GM18507 (cell line): ENCODE measurements around the gene CAMKK1.

ENCODE experiments used
- DNase-seq: peaks from one replicate; pipeline ENCODE4 v3.0.0; 2011; ENCODE audit warnings: low read depth; ENCODE audit not compliant: insufficient read length; ENCODE audit errors: extremely low spot score
- FAIRE-seq: peaks from 2 replicates; lab custom pipeline; 2011; peaks lifted over from hg19 to GRCh38; lab: Jason Lieb, UNC

Gene CAMKK1

GRCh38 chr17:3893003-3893719, at the start of gene CAMKK1:
Gene CAMKK1, minus strand, starts transcription at chr17:3893053. Its CDS starts 7,366 bp downstream, at chr17:3885687.
- peak; percentile 84 for FAIRE-seq
- DNase-seq = peak; percentile 97

GRCh38 chr17:3940965-3941698, 48.3 kb upstream of the CAMKK1 start:
- no peak for DNase-seq
- no peak for FAIRE-seq

- DNase-seq = no peak
- no peak for FAIRE-seq
These were observed 44.5 kb upstream of the CAMKK1 start for GRCh38 chr17:3937359-3937758.

GRCh38 chr17:3935825-3936355, 43.0 kb upstream of the CAMKK1 start:
- DNase-seq = no peak
- FAIRE-seq = no peak

GRCh38 chr17:3935140-3935542, 42.3 kb upstream of the CAMKK1 start:
- no peak for DNase-seq
- no peak for FAIRE-seq

- FAIRE-seq = no peak
- no peak for DNase-seq
These were observed 36.9 kb upstream of the CAMKK1 start for GRCh38 chr17:3929764-3930163.

GRCh38 chr17:3929181-3929580, 36.3 kb upstream of the CAMKK1 start:
- DNase-seq (no peak), FAIRE-seq (no peak)

GRCh38 chr17:3928406-3928805, 35.6 kb upstream of the CAMKK1 start:
- no peak for FAIRE-seq
- no peak for DNase-seq

GRCh38 chr17:3927628-3928340, 34.9 kb upstream of the CAMKK1 start:
- DNase-seq (no peak), FAIRE-seq (no peak)

- DNase-seq (no peak), FAIRE-seq (no peak)
These were observed 34.2 kb upstream of the CAMKK1 start for GRCh38 chr17:3926860-3927627.

GRCh38 chr17:3925684-3926485, 33.0 kb upstream of the CAMKK1 start:
- no peak for DNase-seq
- no peak for FAIRE-seq

- DNase-seq (no peak), FAIRE-seq (no peak)
These were observed 31.9 kb upstream of the CAMKK1 start for GRCh38 chr17:3924512-3925350.

- no peak for DNase-seq
These were observed 30.8 kb upstream of the CAMKK1 start for GRCh38 chr17:3923466-3924190.

GRCh38 chr17:3922765-3923164, 29.9 kb upstream of the CAMKK1 start:
- FAIRE-seq = no peak
- DNase-seq = no peak

More at GRCh38 chr17:3923466-3924190, 30.8 kb upstream of the CAMKK1 start:
- no peak for FAIRE-seq

GRCh38 chr17:3921502-3922319, 28.9 kb upstream of the CAMKK1 start:
- FAIRE-seq (no peak), DNase-seq (no peak)

- no peak for FAIRE-seq
- DNase-seq = no peak
These were observed 28.2 kb upstream of the CAMKK1 start for GRCh38 chr17:3921006-3921405.
